ENCODE measurements around the gene BUD31. TPM values are rescaled to one million over a fixed set of nuclear protein-coding genes. Genes with fewer than 3 reads are reported as not detected.

BUD31 gene
- total RNA-seq, 3 donors from 2014 or later, result 53.9 to 69.8 (median 65.4) TPM

DNA sequence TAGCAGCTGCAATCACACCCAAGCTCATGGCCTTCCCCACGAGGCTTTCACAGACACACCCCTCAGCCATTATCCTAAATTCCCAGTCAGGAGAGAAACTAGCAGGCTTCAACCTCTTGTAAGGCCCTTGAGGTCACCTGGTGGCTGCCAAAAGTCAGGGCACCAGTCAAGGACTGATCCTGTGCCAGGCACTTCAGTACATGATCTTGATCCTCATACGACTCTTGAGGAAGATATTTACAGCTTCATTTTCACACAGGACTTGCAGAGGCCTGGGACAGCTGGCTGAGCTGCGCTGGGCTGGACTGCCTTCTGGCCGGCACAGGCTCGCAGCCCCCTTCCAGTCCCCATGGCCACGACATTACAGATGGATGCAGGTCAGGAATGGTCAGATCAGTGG, 9.2 kb upstream of the BUD31 start:
- H3K27me3 ChIP-seq, result no peaks in the 10 kb centered on the region
- peaks cover 11% of the 10 kb centered on the region for H3K36me3 ChIP-seq
- no peak for DNase-seq (ENCODE audit: low spot score in 2 of 2)
- H3K9me3 ChIP-seq, result no peaks in the 10 kb centered on the region
- TF ChIP-seq, protein P1, sequence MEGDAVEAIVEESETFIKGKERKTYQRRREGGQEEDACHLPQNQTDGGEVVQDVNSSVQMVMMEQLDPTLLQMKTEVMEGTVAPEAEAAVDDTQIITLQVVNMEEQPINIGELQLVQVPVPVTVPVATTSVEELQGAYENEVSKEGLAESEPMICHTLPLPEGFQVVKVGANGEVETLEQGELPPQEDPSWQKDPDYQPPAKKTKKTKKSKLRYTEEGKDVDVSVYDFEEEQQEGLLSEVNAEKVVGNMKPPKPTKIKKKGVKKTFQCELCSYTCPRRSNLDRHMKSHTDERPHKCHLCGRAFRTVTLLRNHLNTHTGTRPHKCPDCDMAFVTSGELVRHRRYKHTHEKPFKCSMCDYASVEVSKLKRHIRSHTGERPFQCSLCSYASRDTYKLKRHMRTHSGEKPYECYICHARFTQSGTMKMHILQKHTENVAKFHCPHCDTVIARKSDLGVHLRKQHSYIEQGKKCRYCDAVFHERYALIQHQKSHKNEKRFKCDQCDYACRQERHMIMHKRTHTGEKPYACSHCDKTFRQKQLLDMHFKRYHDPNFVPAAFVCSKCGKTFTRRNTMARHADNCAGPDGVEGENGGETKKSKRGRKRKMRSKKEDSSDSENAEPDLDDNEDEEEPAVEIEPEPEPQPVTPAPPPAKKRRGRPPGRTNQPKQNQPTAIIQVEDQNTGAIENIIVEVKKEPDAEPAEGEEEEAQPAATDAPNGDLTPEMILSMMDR (IDR thresholded peaks at IDR 0.05), result no peak
- no peak for TF ChIP-seq POLR2AphosphoS5 (IDR thresholded peaks at IDR 0.05)
- no peak overlapping the region for H3K27ac ChIP-seq
- H3K4me1 ChIP-seq, result no peaks in the 10 kb centered on the region
- intact Hi-C loops (cut with DNase I; ENCODE audit: low total_unique reads), result loop anchor here (10.0 kb wide), 1 partner anchor 365 kb away; no protein-coding TSS in a partner anchor
- no peak overlapping the region for H3K4me3 ChIP-seq

DNA sequence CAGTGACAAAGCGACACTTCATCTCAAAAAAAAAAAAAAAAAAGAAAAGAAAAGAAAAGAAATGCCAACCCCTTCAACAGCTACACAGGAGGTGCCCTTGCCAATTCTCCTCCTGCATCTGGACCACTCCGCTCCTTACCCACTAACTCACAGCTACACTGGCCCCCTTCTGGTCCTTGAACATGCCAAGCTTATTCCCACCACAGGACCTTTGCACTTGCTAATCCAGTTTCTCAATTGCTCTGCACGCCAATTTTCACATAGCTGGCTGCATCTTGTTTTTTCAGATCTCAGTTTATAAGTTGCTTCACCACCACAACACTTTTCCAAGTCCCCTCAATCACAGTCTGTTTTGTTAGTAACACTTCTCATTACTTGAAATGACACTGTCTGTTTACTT, 5.9 kb upstream of the BUD31 start:
- H3K9me3 ChIP-seq, result no peaks in the 10 kb centered on the region
- peaks cover 3 to 11% of the 10 kb centered on the region in 2 donors for H3K4me1 ChIP-seq
- no peak for TF ChIP-seq POLR2AphosphoS5 (IDR thresholded peaks at IDR 0.05)
- TF ChIP-seq, protein P1 (IDR thresholded peaks at IDR 0.05), result no peak
- TF ChIP-seq POLR2A (IDR thresholded peaks at IDR 0.05), result no peak
- no peak overlapping the region for H3K27ac ChIP-seq
- no peak for DNase-seq (ENCODE audit: low spot score in 2 of 2)
- no peak overlapping the region for H3K4me3 ChIP-seq
- H3K36me3 ChIP-seq, result peaks cover 11% of the 10 kb centered on the region
- H3K27me3 ChIP-seq, result no peaks in the 10 kb centered on the region
- intact Hi-C loops (cut with DNase I; ENCODE audit: low total_unique reads), result no loop called here

DNA sequence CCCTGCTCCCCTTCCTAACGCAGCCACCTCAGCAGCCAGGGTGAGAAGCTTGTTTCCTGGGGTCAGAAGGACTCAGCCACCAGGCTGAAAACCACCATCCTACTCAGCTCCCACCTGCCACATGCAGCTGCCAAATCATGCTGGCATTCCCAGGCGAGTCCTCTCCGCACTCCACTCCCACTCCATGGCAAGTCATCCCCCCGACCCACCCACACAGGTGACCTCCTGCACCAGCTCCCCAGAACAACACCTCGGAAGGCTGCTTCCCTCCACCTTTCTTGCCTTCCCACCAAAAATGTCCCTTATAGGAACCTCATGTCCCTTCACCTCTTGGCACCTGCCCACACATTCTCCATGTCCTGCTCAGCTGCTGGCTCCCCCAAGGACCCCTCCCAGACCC, 5.0 kb upstream of the BUD31 start:
- Histone ChIP-seq H3K27ac (peak overlapping the region in 1 of 2 donors; percentile 3), H3K27me3 (no peaks in the 10 kb centered on the region), H3K9me3 (no peaks in the 10 kb centered on the region), H3K4me3 (no peak overlapping the region), H3K36me3 (peaks cover 11% of the 10 kb centered on the region), H3K4me1 (peaks cover 3 to 11% of the 10 kb centered on the region in 2 donors)
- no peak for DNase-seq (ENCODE audit: low spot score in 2 of 2)
- TF ChIP-seq POLR2A (IDR thresholded peaks at IDR 0.05) (no peak), POLR2AphosphoS5 (IDR thresholded peaks at IDR 0.05) (no peak)
- TF ChIP-seq, protein P1 (IDR thresholded peaks at IDR 0.05), result no peak
- intact Hi-C loops (cut with DNase I; ENCODE audit: low total_unique reads), result no loop called here

DNA sequence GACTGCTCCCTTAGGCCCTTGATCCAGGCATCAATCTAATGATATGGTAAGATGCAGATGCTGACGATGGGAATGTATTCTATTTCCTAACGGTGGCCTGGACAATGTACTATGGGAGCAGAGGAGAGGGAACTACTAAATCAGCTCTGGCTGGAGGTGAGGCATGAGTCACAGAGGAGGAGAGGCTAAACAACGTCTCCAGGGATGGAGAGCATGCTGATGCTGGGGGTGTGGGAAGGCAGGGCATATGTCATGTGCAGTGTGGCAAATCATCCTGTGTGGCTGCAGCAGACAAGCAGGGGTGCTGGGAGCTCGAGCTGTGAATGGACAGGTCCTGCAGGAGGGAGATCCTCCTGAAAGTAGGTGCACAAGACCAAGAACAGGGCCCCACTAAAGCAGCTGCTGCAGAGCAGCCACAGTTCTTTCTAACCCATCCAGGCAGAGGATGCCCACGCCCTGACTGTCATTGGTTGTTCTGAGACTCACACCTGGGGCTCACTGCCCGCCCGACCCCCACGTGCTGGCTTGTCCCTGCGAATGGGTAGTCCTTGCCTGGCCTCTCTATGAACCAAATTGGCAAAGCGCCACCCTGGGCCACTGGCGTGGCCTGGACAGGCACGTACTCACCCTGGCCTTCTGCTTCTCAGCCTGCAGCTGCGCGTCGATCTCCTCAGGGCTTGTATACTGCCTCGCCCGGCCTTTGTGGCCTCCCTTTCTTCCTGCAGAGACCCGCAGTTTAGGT, 4.4 kb upstream of the BUD31 start:
- Histone ChIP-seq H3K27ac (no peak overlapping the region), H3K9me3 (no peaks in the 10 kb centered on the region), H3K4me3 (no peak overlapping the region), H3K27me3 (no peaks in the 10 kb centered on the region), H3K4me1 (peaks cover 3 to 11% of the 10 kb centered on the region in 2 donors), H3K36me3 (peaks cover 7% of the 10 kb centered on the region)
- DNase-seq (ENCODE audit: low spot score in 2 of 2), result no peak
- intact Hi-C loops (cut with DNase I; ENCODE audit: low total_unique reads), result no loop called here
- TF ChIP-seq POLR2A (IDR thresholded peaks at IDR 0.05) (no peak), POLR2AphosphoS5 (IDR thresholded peaks at IDR 0.05) (no peak)
- TF ChIP-seq, protein P1 (IDR thresholded peaks at IDR 0.05), result no peak

DNA sequence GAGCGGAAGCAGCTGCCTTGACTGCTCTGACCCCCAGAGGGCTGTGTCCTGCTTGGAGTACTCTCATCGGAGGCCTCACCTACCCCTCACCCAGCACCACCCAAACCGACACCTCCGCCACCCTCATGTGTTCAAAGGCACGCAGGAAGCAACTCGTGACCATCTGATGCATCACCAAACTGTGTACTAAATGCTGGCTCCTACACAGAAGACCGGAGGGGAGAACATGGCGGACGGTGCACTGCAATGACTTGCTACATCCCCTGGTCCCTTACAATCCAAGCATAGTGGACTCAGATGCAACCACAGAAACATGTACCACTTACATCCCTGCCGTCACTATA, 3.8 kb upstream of the BUD31 start:
- Histone ChIP-seq H3K27me3 (no peaks in the 10 kb centered on the region), H3K36me3 (peaks cover 2% of the 10 kb centered on the region), H3K4me1 (peaks cover 3 to 14% of the 10 kb centered on the region in 2 donors), H3K4me3 (no peak overlapping the region), H3K27ac (no peak overlapping the region), H3K9me3 (no peaks in the 10 kb centered on the region)
- TF ChIP-seq, protein P1 (IDR thresholded peaks at IDR 0.05), result no peak
- no peak for TF ChIP-seq POLR2AphosphoS5 (IDR thresholded peaks at IDR 0.05)
- TF ChIP-seq POLR2A (IDR thresholded peaks at IDR 0.05), result no peak
- no peak for DNase-seq (ENCODE audit: low spot score in 2 of 2)
- intact Hi-C loops (cut with DNase I; ENCODE audit: low total_unique reads), result no loop called here
